CD1c-positive myeloid dendritic cell (primary cell): Measurements from ENCODE around the gene CHRNB4.

ENCODE experiments used
- DNase-seq: peaks from one replicate; pipeline ENCODE4 v3.0.0-alpha.2; 2016; ENCODE audit errors: extremely low spot score

CHRNB4 gene

DNA sequence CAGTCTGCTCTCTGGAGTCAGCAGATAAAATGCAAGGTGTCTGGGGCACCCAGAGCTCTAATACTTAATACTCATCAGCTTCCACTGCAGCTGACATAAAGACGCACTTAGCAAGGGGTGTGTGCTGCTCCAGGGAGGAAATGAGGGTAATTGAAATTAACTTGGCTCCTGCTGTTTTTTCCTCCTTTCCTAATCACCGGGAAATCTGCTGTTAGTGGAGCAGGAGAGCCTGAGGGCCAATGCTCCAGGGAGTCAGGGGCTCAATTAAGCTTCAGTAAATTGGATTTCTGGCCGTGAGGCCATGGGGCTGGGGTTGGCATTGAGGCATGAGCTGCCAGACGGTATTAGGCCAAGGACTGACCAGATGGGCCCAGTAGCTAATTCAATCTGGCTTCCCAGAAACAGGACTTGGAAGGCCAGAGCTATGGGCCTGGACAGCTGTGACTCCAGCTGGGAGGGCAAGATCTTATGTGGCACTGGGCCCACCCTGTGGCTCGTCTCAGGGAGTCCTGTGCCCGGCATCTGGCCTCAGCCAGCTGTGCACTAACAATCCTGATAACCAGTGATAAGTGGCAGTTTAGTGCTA, 30.7 kb upstream of the CHRNB4 start:
- DNase-seq, result no peak

DNA sequence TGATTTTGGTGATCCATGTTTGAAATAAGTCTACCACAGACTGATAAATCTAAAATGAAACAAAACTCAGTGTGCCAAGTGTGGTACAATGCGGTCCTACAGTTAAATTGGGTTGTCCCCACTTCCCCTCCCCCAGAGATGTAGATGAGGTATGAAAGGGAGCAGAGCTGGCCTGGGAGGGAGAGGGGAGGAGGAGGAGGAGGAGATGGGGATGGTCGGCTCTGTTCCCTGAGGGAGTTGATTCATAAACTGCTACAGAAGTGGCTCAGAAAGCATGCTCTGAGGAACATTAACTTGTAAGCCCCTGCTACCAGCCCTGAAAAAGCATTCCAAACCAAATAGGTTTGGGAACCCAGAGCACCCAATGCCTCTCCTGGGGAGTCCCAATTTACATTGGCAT, 28.0 kb upstream of the CHRNB4 start:
- DNase-seq, result no peak

DNA sequence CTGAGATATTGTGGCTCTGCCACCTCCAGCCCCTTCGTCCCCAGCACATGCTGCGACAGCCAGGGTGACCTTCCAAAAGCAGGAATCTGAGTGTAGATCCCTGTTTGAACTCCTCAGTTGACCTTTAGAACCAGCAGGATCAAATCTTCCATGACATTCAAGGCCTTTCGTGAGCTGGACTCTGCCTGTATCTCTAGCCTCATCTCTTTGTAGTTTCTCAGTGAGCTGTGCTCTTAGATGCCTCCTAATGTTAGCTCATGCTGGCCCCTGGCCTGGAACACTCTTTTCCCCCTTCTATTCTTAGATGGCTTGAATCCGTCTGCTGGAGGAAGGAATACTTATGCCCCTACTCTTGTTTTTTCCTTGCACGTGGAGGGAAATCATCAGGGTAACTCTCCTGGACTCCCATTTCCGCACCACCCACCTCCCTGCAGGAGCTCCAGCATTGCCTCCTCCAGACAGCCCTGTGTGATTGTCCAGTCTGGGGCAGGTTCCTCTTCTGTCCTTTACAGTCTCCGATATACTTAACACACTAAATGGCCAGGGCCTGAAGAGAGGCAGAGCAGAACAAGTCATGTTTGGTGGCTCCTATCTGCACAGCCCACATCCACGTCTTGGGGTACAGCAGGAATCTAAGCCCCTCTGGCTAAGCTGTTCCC, 26.7 kb upstream of the CHRNB4 start:
- no peak for DNase-seq

GRCh38 chr15:78666010-78666409, 25.0 kb upstream of the CHRNB4 start:
- DNase-seq, result no peak

- DNase-seq, result no peak
Measured at GRCh38 chr15:78663703-78664102, 22.7 kb upstream of the CHRNB4 start.

- no peak for DNase-seq
Measured at GRCh38 chr15:78662028-78662427, 21.0 kb upstream of the CHRNB4 start.

DNA sequence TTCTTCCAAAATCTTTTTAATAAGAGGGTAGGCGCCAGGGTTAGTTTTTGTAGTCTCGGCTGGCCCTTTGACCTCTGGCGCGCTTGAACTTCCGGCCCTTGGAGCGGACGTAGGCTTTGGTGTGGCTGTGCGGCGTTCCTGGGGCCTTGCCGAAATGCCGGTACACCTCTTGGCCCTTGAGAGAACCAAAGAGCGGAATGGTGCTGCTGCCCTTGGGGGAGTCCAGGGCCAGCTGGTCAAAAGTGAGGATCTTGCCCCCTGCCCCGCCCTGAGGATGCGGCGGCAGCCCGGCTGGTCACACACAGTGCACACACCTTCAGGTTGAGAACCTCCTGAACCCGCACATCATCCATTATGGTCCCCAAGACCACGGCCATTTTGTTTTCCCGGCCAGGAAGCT, 20.0 kb upstream of the CHRNB4 start:
- DNase-seq, result no peak

- no peak for DNase-seq
Measured at GRCh38 chr15:78660584-78660983, 19.6 kb upstream of the CHRNB4 start.

DNA sequence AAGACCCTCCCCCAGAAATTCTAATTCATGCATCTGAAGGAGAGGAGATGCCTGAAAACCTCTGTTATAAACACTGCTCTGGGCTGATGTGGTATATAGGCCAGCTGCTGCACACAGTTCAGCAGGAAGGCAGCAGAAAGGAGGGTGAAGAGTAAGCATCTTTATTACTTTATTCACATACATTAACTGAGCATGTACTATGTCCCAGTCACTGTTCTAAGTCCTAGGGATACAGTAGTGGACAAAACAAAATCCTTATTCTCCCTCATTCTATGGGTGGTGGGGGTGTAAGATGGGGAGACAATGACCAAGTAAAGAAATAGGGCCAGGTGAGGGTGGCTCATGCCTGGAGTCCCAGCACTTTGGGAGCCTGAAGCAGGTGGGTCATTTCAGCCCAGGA, 17.8 kb upstream of the CHRNB4 start:
- no peak for DNase-seq

- DNase-seq, result no peak
Measured at GRCh38 chr15:78654272-78654671, 13.3 kb upstream of the CHRNB4 start.

GRCh38 chr15:78651930-78652615, 11.1 kb upstream of the CHRNB4 start:
- DNase-seq, result no peak

GRCh38 chr15:78651007-78651406, 10.0 kb upstream of the CHRNB4 start:
- DNase-seq, result no peak

DNA sequence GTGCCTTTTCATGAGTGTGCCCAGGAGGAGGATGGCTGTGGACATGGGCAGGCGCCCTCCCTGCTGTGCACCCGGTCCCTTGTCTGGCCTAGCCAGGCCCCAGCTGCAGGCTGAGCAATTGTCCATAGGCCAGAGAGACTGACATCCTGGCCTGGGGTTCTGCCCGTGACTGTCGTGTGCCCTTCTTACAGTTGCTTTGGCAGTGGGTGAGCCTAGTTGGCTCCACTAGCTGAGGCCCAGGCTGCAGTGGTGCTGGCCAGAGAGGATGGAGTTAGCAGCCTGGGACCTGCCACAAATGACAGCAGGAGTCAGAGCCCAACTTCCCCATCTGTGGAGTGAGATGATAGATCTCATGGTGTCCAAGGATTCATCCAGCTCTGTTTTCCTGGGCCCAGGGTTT, 9.0 kb upstream of the CHRNB4 start:
- no peak for DNase-seq

- no peak for DNase-seq
Measured at GRCh38 chr15:78645009-78645408, 4.0 kb upstream of the CHRNB4 start.

DNA sequence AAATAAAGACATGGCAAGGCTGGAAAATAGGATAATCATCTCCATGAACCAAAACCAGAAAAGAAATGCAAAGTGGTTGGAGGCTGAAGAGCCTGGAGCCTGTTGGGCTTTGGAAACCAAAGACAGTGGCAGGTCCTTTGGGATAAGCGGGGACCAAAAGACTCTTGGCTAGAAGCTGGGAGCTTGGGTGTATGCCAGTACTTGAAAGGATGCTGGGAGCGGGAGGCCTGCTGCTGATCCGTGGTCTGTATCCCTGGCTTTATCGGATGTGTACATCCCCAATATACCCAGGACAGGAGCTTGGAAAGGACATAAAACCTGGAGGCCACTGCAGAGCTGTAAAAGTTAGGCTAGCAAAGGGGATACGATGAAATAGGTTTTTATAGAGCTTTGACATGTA, 1.3 kb upstream of the CHRNB4 start:
- no peak for DNase-seq

- DNase-seq, result no peak
Measured at GRCh38 chr15:78641749-78642275, 802 bp upstream of the CHRNB4 start.

- DNase-seq, result no peak
Measured at GRCh38 chr15:78640527-78641101, 396 bp downstream of the CHRNB4 start.

- DNase-seq, result peak; percentile 62
Measured at GRCh38 chr15:78638658-78639314, 2.2 kb downstream of the CHRNB4 start.

DNA sequence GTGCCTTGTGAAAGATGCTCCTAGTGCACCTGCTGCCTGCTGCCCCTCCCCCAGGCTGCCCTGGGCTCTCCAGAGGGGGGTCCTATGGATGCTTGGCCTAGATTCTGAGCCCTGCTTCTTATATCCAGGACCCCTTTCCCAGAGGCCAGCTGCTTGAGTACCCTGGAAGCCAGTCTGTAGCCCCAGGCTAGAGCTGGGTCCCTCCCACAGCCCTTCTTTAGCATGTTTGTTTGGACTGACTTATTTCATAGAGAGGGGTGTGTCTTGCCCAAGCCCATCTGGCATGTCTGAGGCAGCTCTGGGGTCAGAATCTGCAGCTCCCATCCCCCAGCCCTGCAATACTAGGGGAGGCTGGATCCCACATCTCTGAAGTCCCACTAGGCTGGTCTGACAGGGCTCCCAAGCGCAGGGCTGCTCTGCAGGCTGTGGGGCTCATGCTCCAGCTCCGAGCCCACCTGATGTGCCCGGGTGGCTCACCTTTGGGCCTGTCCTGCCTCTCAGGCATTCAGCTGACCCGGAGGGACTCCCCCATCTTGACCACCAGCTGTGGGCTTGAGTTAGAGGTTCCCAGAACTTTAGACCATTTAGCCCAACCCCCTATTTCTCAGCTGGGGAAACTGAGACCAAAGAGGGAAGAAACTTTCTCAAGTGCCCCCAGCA, 3.1 kb downstream of the CHRNB4 start:
- no peak for DNase-seq

DNA sequence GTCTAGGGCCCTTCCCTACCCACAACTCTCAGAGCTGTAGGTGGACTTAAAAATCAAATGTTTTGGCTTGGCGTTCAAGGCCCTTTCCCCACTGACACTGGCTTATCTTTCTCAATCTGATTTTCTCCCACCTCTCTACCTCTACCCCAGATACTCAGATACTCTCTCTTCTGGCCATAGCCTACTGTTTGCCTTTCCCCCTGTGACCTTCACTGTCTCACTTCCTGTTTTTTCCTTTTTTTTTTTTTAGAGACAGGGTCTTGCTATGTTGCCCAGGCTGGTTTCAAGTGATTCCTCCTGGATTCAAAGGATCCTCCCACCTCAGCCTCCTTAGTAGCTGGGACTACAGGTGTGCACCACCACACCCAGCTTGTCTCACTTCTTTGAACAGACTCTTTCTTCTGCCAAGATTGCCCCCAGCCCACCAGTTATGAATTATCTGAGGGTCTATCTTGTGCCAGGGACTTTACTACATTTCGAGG, 4.6 kb downstream of the CHRNB4 start:
- no peak for DNase-seq

- DNase-seq, result no peak
Measured at GRCh38 chr15:78635346-78635745, 5.7 kb downstream of the CHRNB4 start.
